Measurements from ENCODE around the gene IFI35.
"Not testable (repeated sequence)": the region's sequence is repeated elsewhere in the genome, so short reads cannot be mapped to it uniquely, and the experiment has no call there.

Gene IFI35

DNA sequence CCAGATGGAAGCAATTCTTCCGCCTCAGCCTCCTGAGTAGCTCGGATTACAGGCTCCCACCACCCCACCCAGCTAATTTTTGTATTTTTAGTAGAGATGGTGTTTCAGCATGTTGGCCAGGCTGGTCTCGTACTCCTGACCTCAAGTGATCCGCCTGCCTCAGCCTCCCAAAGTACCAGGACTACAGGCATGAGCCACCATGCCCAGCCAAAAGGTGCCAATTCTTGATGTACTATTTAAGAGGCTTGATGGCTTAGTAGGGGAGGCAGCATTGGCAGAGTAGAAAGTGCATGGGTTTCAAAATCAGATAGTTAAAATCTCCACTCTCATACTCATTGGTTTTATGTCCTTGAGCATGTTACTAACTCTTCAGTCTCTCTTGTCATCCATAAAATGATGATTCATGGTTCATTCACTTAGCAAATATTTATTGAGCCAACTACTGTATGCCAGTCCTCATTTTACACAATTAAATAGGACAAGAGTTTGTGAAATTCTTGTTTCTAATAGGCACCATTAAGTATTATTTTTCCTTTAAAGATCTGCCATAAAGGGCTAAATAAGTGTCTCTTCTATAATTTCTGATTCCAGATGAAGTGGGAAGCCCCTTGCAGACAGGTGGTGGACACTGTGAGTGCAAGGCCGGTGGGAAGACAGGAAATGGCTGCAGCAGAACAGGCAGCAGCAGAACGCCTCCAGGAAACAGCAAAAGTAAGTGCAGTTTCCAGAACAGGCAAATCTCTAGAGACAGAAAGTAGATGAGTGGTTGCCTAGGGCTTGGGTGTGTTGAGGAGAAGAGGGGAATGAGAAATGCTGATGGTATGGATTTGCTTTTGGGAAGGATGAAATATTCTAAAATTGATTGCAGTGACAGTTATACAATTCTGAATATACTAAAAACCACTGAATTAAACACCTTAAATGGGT is 16.6 kb upstream of the IFI35 start:
- no peak for DNase-seq
- peaks cover 49 to 73% of the 10 kb centered on the region in 2 experiments for H3K36me3 ChIP-seq (ENCODE audit: control insufficient read depth in 1 of 2, insufficient read depth in 2 of 2, low read depth in 1 of 2, low read length in 2 of 2)
- H4K91ac ChIP-seq (ENCODE audit: low read length) = no peak overlapping the region
- no peak overlapping the region for H2AFZ ChIP-seq (ENCODE audit: low read depth, low read length)
- H3K9ac ChIP-seq (ENCODE audit: low read length) = peak overlapping the region; percentile 44
- no peak overlapping the region for H2BK120ac ChIP-seq (ENCODE audit: low read depth, low read length)
- WGBS = 73% methylated on average over 4 of the region's 6 CpGs
- no peaks in the 10 kb centered on the region for H3K9me3 ChIP-seq (ENCODE audit: control insufficient read depth, low read length)
- no peak overlapping the region for H3K4ac ChIP-seq (ENCODE audit: low read depth in 1 of 2, low read length in 2 of 2)
- H3K4me3 ChIP-seq (ENCODE audit: insufficient read depth in 1 of 2, low read depth in 1 of 2, low read length in 2 of 2) = peak overlapping the region in 1 of 2 experiments; percentile 21
- H3K23ac ChIP-seq (ENCODE audit: low read length in 2 of 2) = no peak overlapping the region
- H3K4me2 ChIP-seq (ENCODE audit: low read length, poor library complexity, severe bottlenecking) = no peak overlapping the region
- no peak overlapping the region for H2BK15ac ChIP-seq (ENCODE audit: low read depth, poor library complexity, severe bottlenecking)
- no peak overlapping the region for H2AK5ac ChIP-seq (ENCODE audit: low read length, severe bottlenecking)
- H3K27me3 ChIP-seq (ENCODE audit: control insufficient read depth in 1 of 2, insufficient read depth in 1 of 2, low read length in 2 of 2) = no peaks in the 10 kb centered on the region
- H3K4me1 ChIP-seq (ENCODE audit: control insufficient read depth, insufficient read depth, low read depth, low read length) = peaks cover 2% of the 10 kb centered on the region
- peak overlapping the region; percentile 51 for H3K27ac ChIP-seq (ENCODE audit: low read length, poor library complexity, severe bottlenecking)
- no peak overlapping the region for H2BK5ac ChIP-seq (ENCODE audit: low read depth, low read length, poor library complexity, severe bottlenecking)
- no peak overlapping the region for H2BK12ac ChIP-seq (ENCODE audit: low read length in 2 of 2)
- no peak overlapping the region for H4K8ac ChIP-seq (ENCODE audit: low read length)
- no peak overlapping the region for H3K18ac ChIP-seq (ENCODE audit: low read depth in 1 of 2, low read length in 2 of 2)
- peaks cover 18% of the 10 kb centered on the region for H3K79me1 ChIP-seq (replicated peaks; ENCODE audit: low read length, poor library complexity, severe bottlenecking)
- H3K14ac ChIP-seq (ENCODE audit: low read length in 2 of 2) = no peak overlapping the region

DNA sequence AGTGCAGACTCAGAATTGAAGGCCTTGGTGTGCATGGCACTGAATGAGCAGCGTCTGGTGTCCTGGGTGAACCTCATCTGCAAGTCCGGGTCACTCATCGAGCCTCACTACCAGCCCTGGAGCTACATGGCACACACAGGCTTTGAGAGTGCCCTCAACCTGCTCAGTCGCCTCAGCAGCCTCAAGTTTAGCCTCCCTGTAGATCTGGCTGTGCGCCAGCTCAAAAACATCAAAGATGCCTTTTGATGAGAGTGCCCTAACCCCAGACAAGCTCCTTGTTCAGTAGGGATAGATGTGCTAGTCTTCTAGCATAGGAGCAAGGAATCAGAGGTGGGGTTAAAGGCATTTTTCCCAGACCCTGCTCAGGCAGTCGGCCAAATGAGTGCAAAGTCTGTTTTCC is 15.1 kb upstream of the IFI35 start:
- DNase-seq = no peak
- Histone ChIP-seq H3K9me3 (ENCODE audit: control insufficient read depth, low read length) (no peaks in the 10 kb centered on the region), H4K8ac (ENCODE audit: low read length) (no peak overlapping the region), H2BK12ac (ENCODE audit: low read length in 2 of 2) (no peak overlapping the region), H2BK5ac (ENCODE audit: low read depth, low read length, poor library complexity, severe bottlenecking) (no peak overlapping the region), H2BK15ac (ENCODE audit: low read depth, poor library complexity, severe bottlenecking) (no peak overlapping the region), H3K27ac (ENCODE audit: low read length, poor library complexity, severe bottlenecking) (no peak overlapping the region), H3K14ac (ENCODE audit: low read length in 2 of 2) (no peak overlapping the region), H3K4me1 (ENCODE audit: control insufficient read depth, insufficient read depth, low read depth, low read length) (peaks cover 2% of the 10 kb centered on the region), H3K79me1 (replicated peaks; ENCODE audit: low read length, poor library complexity, severe bottlenecking) (peaks cover 14% of the 10 kb centered on the region), H3K27me3 (ENCODE audit: control insufficient read depth in 1 of 2, insufficient read depth in 1 of 2, low read length in 2 of 2) (no peaks in the 10 kb centered on the region), H3K23ac (ENCODE audit: low read length in 2 of 2) (no peak overlapping the region), H2BK120ac (ENCODE audit: low read depth, low read length) (no peak overlapping the region), H4K91ac (ENCODE audit: low read length) (no peak overlapping the region), H3K36me3 (ENCODE audit: control insufficient read depth in 1 of 2, insufficient read depth in 2 of 2, low read depth in 1 of 2, low read length in 2 of 2) (peaks cover 46 to 74% of the 10 kb centered on the region in 2 experiments), H2AFZ (ENCODE audit: low read depth, low read length) (no peak overlapping the region), H3K9ac (ENCODE audit: low read length) (no peak overlapping the region), H3K4me2 (ENCODE audit: low read length, poor library complexity, severe bottlenecking) (no peak overlapping the region), H3K18ac (ENCODE audit: low read depth in 1 of 2, low read length in 2 of 2) (no peak overlapping the region), H2AK5ac (ENCODE audit: low read length, severe bottlenecking) (no peak overlapping the region), H3K4ac (ENCODE audit: low read depth in 1 of 2, low read length in 2 of 2) (no peak overlapping the region), H3K4me3 (ENCODE audit: insufficient read depth in 1 of 2, low read depth in 1 of 2, low read length in 2 of 2) (no peak overlapping the region)
- 99% methylated on average over 6 of the region's 6 CpGs for WGBS

DNA sequence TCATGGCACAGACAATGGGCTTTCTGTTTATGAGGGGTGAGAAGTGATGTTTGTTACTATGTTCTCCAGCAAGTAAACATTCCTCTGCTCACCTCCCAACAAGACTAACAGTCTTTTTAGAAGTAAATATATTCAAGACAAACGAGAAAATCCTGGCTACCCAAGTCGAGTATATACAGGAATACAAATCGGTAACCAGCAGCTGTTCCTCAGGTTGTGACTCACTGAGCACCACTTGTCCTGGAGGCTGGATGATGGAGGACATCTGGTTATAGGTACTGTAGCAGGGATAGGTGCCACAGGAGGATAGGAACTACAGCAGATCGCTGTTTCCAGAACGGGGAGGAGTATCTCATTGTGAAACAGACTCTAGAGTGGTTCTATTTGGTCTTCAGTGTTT is 13.7 kb upstream of the IFI35 start:
- Histone ChIP-seq H3K9me3 (ENCODE audit: control insufficient read depth, low read length) (no peaks in the 10 kb centered on the region), H3K4me3 (ENCODE audit: insufficient read depth in 1 of 2, low read depth in 1 of 2, low read length in 2 of 2) (no peak overlapping the region), H2BK120ac (ENCODE audit: low read depth, low read length) (no peak overlapping the region), H3K4me2 (ENCODE audit: low read length, poor library complexity, severe bottlenecking) (no peak overlapping the region), H4K91ac (ENCODE audit: low read length) (no peak overlapping the region), H3K14ac (ENCODE audit: low read length in 2 of 2) (no peak overlapping the region), H3K18ac (ENCODE audit: low read depth in 1 of 2, low read length in 2 of 2) (no peak overlapping the region), H3K27ac (ENCODE audit: low read length, poor library complexity, severe bottlenecking) (no peak overlapping the region), H4K8ac (ENCODE audit: low read length) (no peak overlapping the region), H3K36me3 (ENCODE audit: control insufficient read depth in 1 of 2, insufficient read depth in 2 of 2, low read depth in 1 of 2, low read length in 2 of 2) (peaks cover 39 to 63% of the 10 kb centered on the region in 2 experiments), H3K27me3 (ENCODE audit: control insufficient read depth in 1 of 2, insufficient read depth in 1 of 2, low read length in 2 of 2) (no peaks in the 10 kb centered on the region), H2AK5ac (ENCODE audit: low read length, severe bottlenecking) (no peak overlapping the region), H3K23ac (ENCODE audit: low read length in 2 of 2) (no peak overlapping the region), H3K4ac (ENCODE audit: low read depth in 1 of 2, low read length in 2 of 2) (no peak overlapping the region), H3K4me1 (ENCODE audit: control insufficient read depth, insufficient read depth, low read depth, low read length) (peaks cover 3% of the 10 kb centered on the region), H2BK15ac (ENCODE audit: low read depth, poor library complexity, severe bottlenecking) (no peak overlapping the region), H2BK5ac (ENCODE audit: low read depth, low read length, poor library complexity, severe bottlenecking) (no peak overlapping the region), H3K9ac (ENCODE audit: low read length) (no peak overlapping the region), H2BK12ac (ENCODE audit: low read length in 2 of 2) (no peak overlapping the region), H3K79me1 (replicated peaks; ENCODE audit: low read length, poor library complexity, severe bottlenecking) (peaks cover 7% of the 10 kb centered on the region), H2AFZ (ENCODE audit: low read depth, low read length) (no peak overlapping the region)
- WGBS = 80% methylated on average over 5 of the region's 5 CpGs
- peak; percentile 50 for DNase-seq

DNA sequence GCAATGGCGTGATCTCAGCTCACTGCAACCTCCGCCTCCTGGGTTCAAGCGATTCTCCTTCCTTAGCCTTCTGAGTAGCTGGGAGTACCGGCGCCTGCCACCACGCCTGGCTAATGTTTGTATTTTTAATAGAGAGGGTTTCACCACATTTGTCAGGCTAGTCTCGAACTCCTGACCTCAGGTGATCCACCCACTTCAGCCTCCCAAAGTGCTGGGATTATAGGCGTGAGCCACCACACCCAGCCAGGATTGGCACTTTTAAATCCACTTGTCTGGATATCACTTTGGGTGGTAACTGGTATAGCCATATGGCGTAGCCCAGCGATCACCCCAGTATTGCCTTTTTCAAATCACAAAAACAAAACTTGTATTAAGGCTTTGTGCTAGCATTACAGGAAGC is 12.7 kb upstream of the IFI35 start:
- H2AFZ ChIP-seq (ENCODE audit: low read depth, low read length); H3K18ac ChIP-seq (ENCODE audit: low read depth in 1 of 2, low read length in 2 of 2); H2BK12ac ChIP-seq (ENCODE audit: low read length in 2 of 2); H3K4ac ChIP-seq (ENCODE audit: low read depth in 1 of 2, low read length in 2 of 2); H2AK5ac ChIP-seq (ENCODE audit: low read length, severe bottlenecking); H3K14ac ChIP-seq (ENCODE audit: low read length in 2 of 2); H3K9ac ChIP-seq (ENCODE audit: low read length); H3K4me3 ChIP-seq (ENCODE audit: insufficient read depth in 1 of 2, low read depth in 1 of 2, low read length in 2 of 2); H4K8ac ChIP-seq (ENCODE audit: low read length); DNase-seq; H3K27ac ChIP-seq (ENCODE audit: low read length, poor library complexity, severe bottlenecking); H2BK15ac ChIP-seq (ENCODE audit: low read depth, poor library complexity, severe bottlenecking); H3K9me3 ChIP-seq (ENCODE audit: control insufficient read depth, low read length); H2BK120ac ChIP-seq (ENCODE audit: low read depth, low read length); H3K4me2 ChIP-seq (ENCODE audit: low read length, poor library complexity, severe bottlenecking); H2BK5ac ChIP-seq (ENCODE audit: low read depth, low read length, poor library complexity, severe bottlenecking); H3K79me1 ChIP-seq (replicated peaks; ENCODE audit: low read length, poor library complexity, severe bottlenecking); H3K23ac ChIP-seq (ENCODE audit: low read length in 2 of 2); H3K27me3 ChIP-seq (ENCODE audit: control insufficient read depth in 1 of 2, insufficient read depth in 1 of 2, low read length in 2 of 2); H3K4me1 ChIP-seq (ENCODE audit: control insufficient read depth, insufficient read depth, low read depth, low read length); H4K91ac ChIP-seq (ENCODE audit: low read length): not testable (repeated sequence)
- peaks cover 35 to 53% of the 10 kb centered on the region in 2 experiments for H3K36me3 ChIP-seq (ENCODE audit: control insufficient read depth in 1 of 2, insufficient read depth in 2 of 2, low read depth in 1 of 2, low read length in 2 of 2)
- WGBS = 96% methylated on average over 5 of the region's 10 CpGs

All from mesenchymal stem cell (in vitro differentiated cells and primary cell).